Measurements from ENCODE around the gene AGBL1. TPM values are rescaled to one million over a fixed set of nuclear protein-coding genes. Genes with fewer than 3 reads are reported as not detected.

The AGBL1 gene
- polyA plus RNA-seq, 1 donor from 2014 or later, result not detected

- H3K27ac Mint-ChIP-seq, result no peak overlapping the region
- peaks cover 8 to 10% (median 8%) of the 10 kb centered on the region in 3 donors for H3K9me3 Mint-ChIP-seq
- H3K27me3 Mint-ChIP-seq, result peaks cover 4% of the 10 kb centered on the region
- peaks cover 0 to 2% (median 0%) of the 10 kb centered on the region in 3 donors for H3K4me1 Mint-ChIP-seq
- no peak overlapping the region for H3K4me3 Mint-ChIP-seq
- H3K36me3 Mint-ChIP-seq, result no peaks in the 10 kb centered on the region
Measured at GRCh38 chr15:86906376-86906775, 826.7 kb downstream of the AGBL1 start.

GRCh38 chr15:86911022-86911421 is 831.4 kb downstream of the AGBL1 start:
- Mint-ChIP-seq H3K27ac (no peak overlapping the region), H3K4me1 (peaks cover 0 to 2% (median 0%) of the 10 kb centered on the region in 3 donors), H3K36me3 (no peaks in the 10 kb centered on the region), H3K9me3 (peaks cover 6 to 10% (median 8%) of the 10 kb centered on the region in 3 donors), H3K4me3 (no peak overlapping the region), H3K27me3 (no peaks in the 10 kb centered on the region)

- H3K4me3 Mint-ChIP-seq, result no peak overlapping the region
- H3K9me3 Mint-ChIP-seq, result peaks cover 6 to 10% (median 8%) of the 10 kb centered on the region in 3 donors
- H3K4me1 Mint-ChIP-seq, result no peaks in the 10 kb centered on the region
- H3K36me3 Mint-ChIP-seq, result no peaks in the 10 kb centered on the region
- no peaks in the 10 kb centered on the region for H3K27me3 Mint-ChIP-seq
- no peak overlapping the region for H3K27ac Mint-ChIP-seq
Measured at GRCh38 chr15:86912661-86913060, 833.0 kb downstream of the AGBL1 start.

- Mint-ChIP-seq H3K4me3 (no peak overlapping the region), H3K9me3 (no peaks in the 10 kb centered on the region), H3K27me3 (no peaks in the 10 kb centered on the region), H3K27ac (no peak overlapping the region), H3K4me1 (no peaks in the 10 kb centered on the region), H3K36me3 (no peaks in the 10 kb centered on the region)
Measured at GRCh38 chr15:86915811-86916331, 836.2 kb downstream of the AGBL1 start.

- no peak overlapping the region for H3K4me3 Mint-ChIP-seq
- no peaks in the 10 kb centered on the region for H3K4me1 Mint-ChIP-seq
- H3K27me3 Mint-ChIP-seq, result no peaks in the 10 kb centered on the region
- H3K9me3 Mint-ChIP-seq, result no peaks in the 10 kb centered on the region
- H3K36me3 Mint-ChIP-seq, result no peaks in the 10 kb centered on the region
- H3K27ac Mint-ChIP-seq, result no peak overlapping the region
Measured at GRCh38 chr15:86916671-86917360, 837.1 kb downstream of the AGBL1 start.

- Mint-ChIP-seq H3K4me3 (no peak overlapping the region), H3K27me3 (no peaks in the 10 kb centered on the region), H3K4me1 (no peaks in the 10 kb centered on the region), H3K36me3 (no peaks in the 10 kb centered on the region), H3K9me3 (no peaks in the 10 kb centered on the region), H3K27ac (no peak overlapping the region)
Measured at GRCh38 chr15:86917361-86917671, 837.6 kb downstream of the AGBL1 start.

- Mint-ChIP-seq H3K36me3 (no peaks in the 10 kb centered on the region), H3K4me1 (no peaks in the 10 kb centered on the region), H3K27me3 (no peaks in the 10 kb centered on the region), H3K4me3 (no peak overlapping the region), H3K27ac (no peak overlapping the region), H3K9me3 (peaks cover 0 to 3% (median 0%) of the 10 kb centered on the region in 3 donors)
Measured at GRCh38 chr15:86919581-86919980, 839.9 kb downstream of the AGBL1 start.

GRCh38 chr15:86929461-86929860 is 849.8 kb downstream of the AGBL1 start:
- H3K27me3 Mint-ChIP-seq, result no peaks in the 10 kb centered on the region
- H3K4me1 Mint-ChIP-seq, result no peaks in the 10 kb centered on the region
- no peak overlapping the region for H3K4me3 Mint-ChIP-seq
- no peaks in the 10 kb centered on the region for H3K36me3 Mint-ChIP-seq
- no peak overlapping the region for H3K27ac Mint-ChIP-seq
- peaks cover 0 to 6% (median 3%) of the 10 kb centered on the region in 3 donors for H3K9me3 Mint-ChIP-seq

GRCh38 chr15:86932456-86932855 is 852.8 kb downstream of the AGBL1 start:
- Mint-ChIP-seq H3K4me1 (no peaks in the 10 kb centered on the region), H3K9me3 (peaks cover 2 to 9% (median 3%) of the 10 kb centered on the region in 3 donors), H3K4me3 (no peak overlapping the region), H3K36me3 (no peaks in the 10 kb centered on the region), H3K27me3 (no peaks in the 10 kb centered on the region), H3K27ac (no peak overlapping the region)

- H3K27ac Mint-ChIP-seq, result no peak overlapping the region
- no peak overlapping the region for H3K4me3 Mint-ChIP-seq
- no peaks in the 10 kb centered on the region for H3K27me3 Mint-ChIP-seq
- H3K36me3 Mint-ChIP-seq, result no peaks in the 10 kb centered on the region
- H3K4me1 Mint-ChIP-seq, result no peaks in the 10 kb centered on the region
- H3K9me3 Mint-ChIP-seq, result peaks cover 3 to 9% (median 5%) of the 10 kb centered on the region in 3 donors
Measured at GRCh38 chr15:86935841-86936240, 856.2 kb downstream of the AGBL1 start.

- Mint-ChIP-seq H3K36me3 (no peaks in the 10 kb centered on the region), H3K4me3 (no peak overlapping the region), H3K4me1 (no peaks in the 10 kb centered on the region), H3K27ac (no peak overlapping the region), H3K9me3 (peaks cover 1 to 6% (median 5%) of the 10 kb centered on the region in 3 donors), H3K27me3 (no peaks in the 10 kb centered on the region)
Measured at GRCh38 chr15:86942285-86942684, 862.6 kb downstream of the AGBL1 start.

- Mint-ChIP-seq H3K27ac (no peak overlapping the region), H3K4me1 (no peaks in the 10 kb centered on the region), H3K9me3 (no peaks in the 10 kb centered on the region)
Measured at GRCh38 chr15:86948719-86949118, 869.0 kb downstream of the AGBL1 start.

GRCh38 chr15:86959254-86959653 is 879.6 kb downstream of the AGBL1 start:
- no peaks in the 10 kb centered on the region for H3K36me3 Mint-ChIP-seq
- peaks cover 0 to 12% (median 3%) of the 10 kb centered on the region in 3 donors for H3K9me3 Mint-ChIP-seq
- H3K27me3 Mint-ChIP-seq, result no peaks in the 10 kb centered on the region
- H3K27ac Mint-ChIP-seq, result no peak overlapping the region
- no peak overlapping the region for H3K4me3 Mint-ChIP-seq
- H3K4me1 Mint-ChIP-seq, result no peaks in the 10 kb centered on the region

More at GRCh38 chr15:86948719-86949118, 869.0 kb downstream of the AGBL1 start:
- no peaks in the 10 kb centered on the region for H3K36me3 Mint-ChIP-seq
- H3K27me3 Mint-ChIP-seq, result no peaks in the 10 kb centered on the region
- H3K4me3 Mint-ChIP-seq, result no peak overlapping the region

GRCh38 chr15:86961669-86962068 is 882.0 kb downstream of the AGBL1 start:
- no peaks in the 10 kb centered on the region for H3K4me1 Mint-ChIP-seq
- no peak overlapping the region for H3K4me3 Mint-ChIP-seq
- no peak overlapping the region for H3K27ac Mint-ChIP-seq
- H3K27me3 Mint-ChIP-seq, result no peaks in the 10 kb centered on the region
- peaks cover 0 to 7% (median 1%) of the 10 kb centered on the region in 3 donors for H3K9me3 Mint-ChIP-seq
- H3K36me3 Mint-ChIP-seq, result no peaks in the 10 kb centered on the region

GRCh38 chr15:86964271-86964670 is 884.6 kb downstream of the AGBL1 start:
- no peak overlapping the region for H3K4me3 Mint-ChIP-seq
- peaks cover 0 to 12% (median 0%) of the 10 kb centered on the region in 3 donors for H3K9me3 Mint-ChIP-seq
- no peaks in the 10 kb centered on the region for H3K27me3 Mint-ChIP-seq
- H3K36me3 Mint-ChIP-seq, result no peaks in the 10 kb centered on the region
- no peak overlapping the region for H3K27ac Mint-ChIP-seq
- no peaks in the 10 kb centered on the region for H3K4me1 Mint-ChIP-seq

GRCh38 chr15:86968244-86968643 is 888.6 kb downstream of the AGBL1 start:
- H3K9me3 Mint-ChIP-seq, result peaks cover 0 to 9% (median 0%) of the 10 kb centered on the region in 3 donors
- H3K27ac Mint-ChIP-seq, result no peak overlapping the region
- no peaks in the 10 kb centered on the region for H3K36me3 Mint-ChIP-seq
- no peaks in the 10 kb centered on the region for H3K27me3 Mint-ChIP-seq
- H3K4me3 Mint-ChIP-seq, result no peak overlapping the region
- no peaks in the 10 kb centered on the region for H3K4me1 Mint-ChIP-seq

Data from IgD-negative memory B cell (primary cell).